CD4-positive, alpha-beta T cell treated with Interleukin-6 for 4 hours (primary cell): ENCODE data around the gene OR13J1.
A peak's percentile ranks its signal among the peaks of the same experiment; 100 is the strongest.
"Not testable (repeated sequence)": the region's sequence is repeated elsewhere in the genome, so short reads cannot be mapped to it uniquely, and the experiment has no call there.

Source experiments
- DNase-seq: peaks from one replicate; pipeline ENCODE4 v3.0.0-alpha.2; 2020; ENCODE audit warnings: mixed read lengths

The OR13J1 gene

DNA sequence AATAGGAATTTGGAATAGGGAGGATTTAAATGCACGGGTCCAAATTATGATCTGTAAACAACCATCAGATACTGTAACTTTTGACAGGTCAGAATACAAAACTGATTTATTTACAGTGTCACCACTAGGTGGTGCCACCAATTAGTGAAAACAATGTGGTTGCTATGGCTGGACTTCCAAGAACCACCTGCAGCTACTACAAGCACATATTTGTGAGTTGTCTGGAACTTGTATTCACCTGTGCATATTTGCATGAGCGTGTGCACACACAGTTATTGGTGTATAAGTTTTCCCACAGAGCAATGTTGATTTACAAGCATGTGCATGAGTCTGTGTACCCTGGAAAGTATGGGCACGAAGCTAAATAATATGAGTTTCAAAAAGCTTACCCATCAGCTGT, 32.8 kb upstream of the OR13J1 start:
- peak; percentile 57 for DNase-seq

DNA sequence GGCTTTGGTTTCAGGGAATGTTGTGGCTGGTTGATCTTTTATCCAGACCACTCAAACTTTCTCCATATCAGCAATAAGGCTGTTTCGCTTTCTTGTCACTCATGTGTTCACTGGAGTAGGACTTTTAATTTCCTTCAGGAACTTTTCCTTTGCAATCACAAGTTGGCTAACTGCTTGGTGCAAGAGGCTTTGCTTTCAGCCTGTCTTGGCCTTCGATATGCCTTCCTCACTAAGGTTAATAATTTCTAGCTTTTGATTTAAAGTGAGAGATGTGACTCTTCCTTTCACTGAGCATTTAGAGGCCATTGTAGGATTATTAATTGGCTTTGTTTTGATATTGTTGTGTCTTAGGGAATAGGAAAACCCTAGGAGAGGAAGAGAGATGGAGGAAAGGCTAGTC, 28.8 kb upstream of the OR13J1 start:
- DNase-seq = no peak

DNA sequence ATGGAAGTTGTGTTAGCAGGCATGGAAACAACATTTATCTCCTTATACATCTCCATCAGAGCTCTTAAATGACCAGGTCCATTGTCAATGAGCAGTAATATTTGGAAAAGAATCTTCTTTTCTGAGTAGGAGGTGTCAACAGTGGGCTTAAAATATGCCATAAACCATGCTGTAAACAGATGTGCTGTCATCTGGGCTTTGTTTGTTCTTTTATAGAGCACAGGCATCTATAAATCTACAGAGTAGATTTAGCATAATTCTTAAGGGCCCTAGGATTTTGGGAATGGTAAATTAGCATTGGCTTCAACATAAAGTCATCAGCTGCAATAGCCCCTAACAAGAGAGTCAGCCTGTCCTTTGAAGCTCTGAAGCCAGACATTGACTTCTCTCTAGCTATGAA, 28.1 kb upstream of the OR13J1 start:
- DNase-seq = no peak

DNA sequence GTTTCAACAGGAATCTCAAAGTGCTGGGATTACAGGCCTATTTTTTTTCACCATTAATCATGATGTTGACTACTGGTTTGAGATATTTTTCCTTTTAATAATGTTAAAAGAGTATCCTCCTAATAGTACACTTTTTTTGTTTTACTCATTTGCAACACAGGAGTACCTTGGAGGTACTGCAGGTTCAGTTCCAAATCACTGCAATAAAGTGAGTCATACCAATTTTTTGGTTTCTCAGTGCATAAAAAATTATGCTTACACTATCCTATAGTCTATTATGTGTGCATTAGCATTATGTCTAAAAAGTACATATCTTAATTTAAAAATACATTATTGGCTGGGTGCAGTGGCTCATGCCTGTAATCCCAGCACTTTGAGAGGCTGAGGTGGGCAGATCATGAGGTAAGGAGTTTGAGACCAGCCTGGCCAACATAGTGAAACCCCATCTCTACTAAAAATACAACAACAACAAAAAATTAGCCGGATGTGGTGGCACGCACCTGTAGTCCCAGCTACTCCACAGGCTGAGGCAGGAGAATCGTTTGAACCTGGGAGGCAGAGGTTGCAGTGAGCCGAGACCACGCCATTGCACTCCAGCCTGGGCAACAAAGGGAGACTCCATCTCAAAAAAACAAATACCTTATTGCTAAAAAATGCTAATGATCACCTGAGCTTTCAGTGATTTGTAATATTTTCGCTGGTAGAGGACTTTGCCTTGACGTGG, 27.3 kb upstream of the OR13J1 start:
- DNase-seq = not testable (repeated sequence)

DNA sequence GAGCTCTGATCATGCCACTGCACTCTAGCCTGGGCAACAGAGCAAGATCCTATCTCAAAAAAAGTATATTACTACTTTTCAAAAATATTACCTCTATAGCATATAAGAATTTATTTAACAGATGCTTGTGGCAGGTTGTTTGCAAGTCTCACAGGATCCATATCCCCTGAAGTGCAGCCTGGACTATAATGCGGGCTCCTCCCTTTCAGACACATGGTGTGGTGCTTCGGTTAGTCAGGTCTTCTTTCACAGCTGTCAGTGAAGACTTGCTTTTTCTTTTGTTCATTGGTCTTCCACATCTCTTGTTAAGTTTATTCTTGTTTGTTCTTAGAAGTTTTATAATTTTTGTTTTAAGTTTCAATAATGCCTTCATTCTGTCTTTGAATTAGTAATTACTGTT, 26.4 kb upstream of the OR13J1 start:
- no peak for DNase-seq

DNA sequence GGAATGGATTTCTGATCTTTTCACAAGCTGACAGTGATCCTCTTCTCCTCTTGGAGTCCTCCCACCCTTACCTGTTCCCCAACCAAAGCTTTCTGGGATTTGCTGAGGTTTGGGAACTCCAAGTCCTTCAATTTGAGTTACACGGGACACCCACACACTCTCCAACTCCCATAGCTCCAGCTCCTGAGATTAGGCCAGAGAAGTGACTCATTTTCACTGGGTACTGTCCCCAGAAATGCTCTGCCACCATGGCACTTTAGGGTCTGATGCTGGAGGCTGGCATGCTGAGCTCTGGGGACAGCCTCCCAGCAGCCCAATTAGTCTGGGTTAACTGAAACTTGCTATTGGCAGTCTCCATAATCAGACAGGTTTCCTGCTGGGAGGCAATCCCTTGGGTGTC, 21.9 kb upstream of the OR13J1 start:
- no peak for DNase-seq

DNA sequence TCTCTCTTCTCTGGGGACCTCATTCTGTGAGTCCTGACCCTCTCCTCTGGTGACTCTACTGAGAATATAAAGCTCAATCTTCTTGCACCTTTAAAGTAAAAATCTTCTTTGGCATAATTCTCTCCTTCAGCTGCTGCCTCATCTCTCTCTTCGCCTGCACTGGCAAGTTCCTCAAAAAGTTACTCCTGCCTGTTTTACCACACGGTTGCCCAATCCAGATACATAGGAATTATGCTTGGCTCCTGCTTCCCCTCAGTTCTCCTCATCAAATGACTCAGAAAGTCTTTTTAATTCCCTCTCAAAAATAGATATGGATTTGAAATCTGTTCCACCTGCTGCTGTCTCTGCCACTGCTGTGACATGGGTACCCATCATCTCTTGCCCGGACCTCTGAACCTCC, 21.4 kb upstream of the OR13J1 start:
- no peak for DNase-seq

DNA sequence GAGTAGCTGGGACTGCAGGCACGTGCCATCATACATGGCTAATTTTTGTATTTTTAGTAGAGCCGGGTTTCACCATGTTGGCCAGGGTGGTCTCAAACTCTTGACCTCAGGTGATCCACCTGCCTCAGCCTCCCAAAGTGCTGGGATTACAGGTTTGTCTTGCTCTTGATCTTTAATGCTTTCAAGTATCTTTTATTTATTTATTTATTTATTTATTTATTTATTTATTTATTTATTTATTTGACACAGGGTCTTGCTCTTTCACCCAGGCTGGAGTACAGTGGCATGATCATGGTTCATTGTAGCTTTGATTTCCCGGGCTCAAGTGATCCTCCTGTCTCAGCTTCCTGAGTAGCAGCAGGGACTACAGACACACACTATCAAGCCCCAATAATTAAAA, 14.7 kb upstream of the OR13J1 start:
- DNase-seq = not testable (repeated sequence)

DNA sequence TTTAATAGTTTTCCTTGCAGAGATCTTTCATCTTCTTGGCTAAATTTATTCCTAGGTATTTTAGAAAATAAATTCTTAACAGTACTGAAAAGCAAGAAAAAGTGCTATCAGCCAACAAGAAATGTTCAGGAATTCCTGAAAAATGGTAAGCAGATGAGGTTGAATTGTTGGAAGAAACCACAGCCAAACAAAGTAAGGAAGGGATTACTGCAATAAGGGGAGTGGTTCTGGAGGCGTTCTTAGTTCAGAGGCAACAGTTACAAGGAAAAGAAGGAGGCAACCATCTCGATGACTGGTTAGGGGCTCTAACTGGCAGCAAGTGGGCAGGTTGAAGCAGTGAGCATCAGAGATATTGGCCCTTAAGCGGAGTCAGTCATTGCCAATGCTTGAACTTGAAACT, 12.8 kb upstream of the OR13J1 start:
- DNase-seq = no peak

DNA sequence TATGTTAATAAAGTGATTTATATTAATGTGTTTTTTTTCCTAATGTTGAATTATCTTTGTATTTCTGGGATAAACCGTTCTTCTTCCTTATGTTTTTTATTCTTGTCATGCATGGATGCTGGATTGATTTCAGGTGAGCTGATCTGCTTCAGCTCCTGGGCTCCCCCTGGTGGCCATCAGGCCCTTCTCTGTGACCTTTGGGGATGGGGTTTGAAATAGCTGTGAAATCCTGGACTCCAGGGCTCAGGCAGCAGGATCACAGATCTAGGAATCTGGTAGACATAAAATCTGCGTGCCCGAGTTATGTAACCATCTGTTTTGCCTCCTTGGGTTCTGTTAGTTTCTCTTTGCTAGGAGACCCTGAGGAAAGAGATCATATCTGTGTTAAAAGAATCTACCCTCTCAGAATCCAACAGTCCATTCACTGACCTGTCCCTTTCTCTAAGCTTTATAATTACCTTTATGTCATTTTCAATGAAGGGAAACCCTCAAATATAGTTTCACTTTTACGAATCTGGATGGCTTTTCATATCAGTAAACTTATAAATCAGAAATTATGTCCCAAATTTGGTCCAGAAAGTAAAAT, 12.2 kb upstream of the OR13J1 start:
- peak; percentile 89 for DNase-seq

DNA sequence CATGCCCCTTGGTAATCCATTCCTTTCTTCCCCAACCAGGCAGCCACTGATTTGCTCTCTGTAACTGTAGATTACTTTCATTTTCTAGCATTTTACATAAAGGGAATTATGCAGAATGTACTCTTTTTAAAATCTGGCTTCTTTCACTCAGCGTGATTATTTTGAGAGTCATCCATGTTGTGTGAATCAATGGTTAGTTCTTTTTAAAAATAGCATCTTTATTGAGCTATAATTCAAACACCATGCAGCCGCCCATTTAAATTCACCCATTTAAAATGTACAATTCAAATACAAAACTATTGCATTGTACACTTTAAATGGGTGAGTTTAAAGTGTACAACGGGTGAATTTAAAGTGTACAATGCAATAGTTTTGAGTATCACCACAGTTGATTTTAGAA, 2.3 kb upstream of the OR13J1 start:
- no peak for DNase-seq

DNA sequence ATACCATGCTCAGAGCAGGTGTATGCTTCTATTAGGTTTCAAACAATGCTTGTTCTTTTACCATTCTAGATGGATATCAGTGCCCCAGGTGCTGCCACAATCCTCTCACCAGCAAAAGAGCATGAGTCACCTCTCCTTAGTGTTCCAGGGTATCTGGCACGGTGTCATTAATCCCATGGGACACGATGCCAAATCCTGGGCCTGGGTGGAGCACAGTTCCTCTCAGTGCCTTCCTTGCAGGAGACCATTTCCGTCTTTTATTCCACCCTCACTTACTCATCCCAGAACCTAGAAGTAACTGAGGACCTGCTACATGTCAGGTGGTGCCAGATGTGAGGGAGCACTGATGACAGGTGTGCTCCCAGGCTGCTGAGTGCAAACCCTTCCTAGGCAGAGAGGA, 1.3 kb upstream of the OR13J1 start:
- no peak for DNase-seq

DNA sequence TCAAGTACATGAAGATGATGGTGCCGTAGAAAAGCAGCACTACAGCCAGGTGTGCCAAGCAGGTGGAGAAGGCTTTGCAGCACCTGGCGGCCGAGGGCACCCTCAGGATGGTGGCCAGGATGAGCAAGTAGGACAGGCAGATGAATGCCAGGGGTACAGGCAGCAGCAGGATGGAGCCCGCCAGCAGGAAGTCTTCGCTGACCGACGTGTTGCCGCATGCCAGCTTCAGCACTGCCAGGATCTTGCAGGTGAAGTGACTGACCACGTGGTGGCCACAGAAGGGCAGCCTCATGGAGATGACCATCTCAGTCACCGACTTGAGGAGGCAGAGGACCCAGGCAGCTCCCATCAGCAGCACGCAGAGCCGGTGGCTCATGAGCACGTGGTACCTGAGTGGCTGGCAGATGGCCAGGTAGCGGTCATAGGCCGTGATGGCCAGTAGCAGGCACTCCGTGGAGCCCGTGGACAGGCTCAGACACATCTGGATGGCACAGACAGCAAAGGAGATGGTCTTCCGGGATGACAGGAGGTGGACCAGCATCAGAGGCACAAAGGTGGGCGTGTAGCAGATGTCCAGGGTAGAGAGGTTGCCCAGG, 482 bp downstream of the OR13J1 start:
- DNase-seq = no peak

DNA sequence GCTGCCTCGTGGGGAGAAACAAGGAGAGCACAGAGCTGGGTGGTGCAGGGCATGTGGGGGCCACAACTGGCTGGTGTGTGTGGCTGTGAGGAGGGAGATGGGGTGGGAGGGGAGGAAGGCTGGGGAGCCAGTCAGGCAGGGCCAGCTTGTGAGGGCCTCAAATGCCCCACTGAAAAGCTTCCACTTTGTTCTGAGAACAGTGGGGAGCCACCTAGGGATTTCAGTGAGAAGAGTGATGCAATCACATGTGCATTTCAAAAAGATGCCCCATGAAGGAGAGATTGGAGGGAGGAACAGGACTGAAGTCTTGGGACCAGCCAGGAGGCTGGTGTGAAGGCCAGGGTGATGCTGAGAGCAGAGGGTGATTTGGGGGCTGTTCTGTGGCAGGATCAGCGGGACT, 1.3 kb downstream of the OR13J1 start:
- DNase-seq = no peak

DNA sequence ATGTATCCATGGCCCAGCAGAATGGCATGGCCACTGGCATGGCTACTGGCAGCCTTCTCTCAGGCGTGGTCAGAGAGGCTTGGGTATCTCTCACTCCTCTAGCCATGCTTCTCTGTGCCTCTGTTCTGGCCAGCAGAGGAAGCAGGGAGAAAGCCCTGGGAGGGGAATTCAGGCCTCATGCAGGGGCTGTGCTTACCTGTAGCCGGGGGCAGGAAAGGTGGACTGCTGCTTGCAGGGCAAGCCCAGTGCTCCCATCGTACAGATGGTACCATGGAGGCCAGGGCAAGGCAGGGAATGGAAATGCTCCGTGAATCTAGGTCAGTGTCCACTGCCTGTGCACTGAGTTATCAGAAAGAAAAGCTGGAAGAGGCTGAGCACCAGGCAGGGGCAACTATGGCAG, 2.7 kb downstream of the OR13J1 start:
- DNase-seq = no peak

DNA sequence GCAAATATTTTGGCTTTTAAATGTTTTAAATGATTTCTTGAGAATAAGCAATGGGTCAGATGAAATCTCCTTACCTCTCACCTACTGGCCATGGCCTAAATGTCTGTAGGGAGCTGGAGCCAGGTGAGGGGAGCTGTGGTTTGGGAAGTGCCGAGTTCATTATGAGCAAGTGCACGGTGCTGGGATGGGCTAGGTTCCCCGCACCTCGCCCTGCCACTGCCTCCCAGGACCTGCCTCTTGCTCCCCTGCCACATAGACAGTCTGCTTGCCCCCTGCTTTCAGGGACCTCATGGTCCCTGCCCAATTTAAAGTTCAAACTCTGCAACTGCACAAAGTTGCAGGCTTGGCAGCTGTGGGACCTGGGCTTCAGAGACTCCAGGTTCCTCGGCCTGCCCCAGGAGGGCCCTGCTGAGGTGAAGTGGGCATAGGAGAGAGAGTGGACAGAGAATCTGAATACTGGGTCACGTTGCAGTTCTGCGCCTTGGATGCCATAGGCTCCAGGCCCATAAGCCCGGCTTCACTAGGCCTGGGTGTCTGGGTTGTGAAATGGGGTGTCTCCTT, 5.4 kb downstream of the OR13J1 start:
- DNase-seq = no peak

DNA sequence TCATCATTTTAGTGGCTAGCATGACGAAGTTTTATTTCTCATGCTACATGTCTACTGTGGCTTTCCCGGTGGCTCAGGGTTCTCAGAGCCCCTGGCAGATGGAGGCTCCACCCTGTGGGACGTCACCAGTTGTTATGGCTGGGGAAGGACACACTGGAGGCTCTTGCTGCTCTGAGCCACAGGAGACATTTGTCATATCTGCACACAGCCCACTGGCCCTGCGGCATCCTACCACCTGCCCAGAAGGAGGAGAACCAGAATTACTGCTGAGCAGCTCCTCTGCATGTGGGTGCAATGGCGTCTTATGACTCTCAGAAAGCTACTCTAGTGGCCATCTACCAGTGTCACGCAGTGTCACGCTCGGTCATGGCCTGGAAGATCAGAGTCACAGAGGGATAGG, 6.6 kb downstream of the OR13J1 start:
- DNase-seq = no peak

DNA sequence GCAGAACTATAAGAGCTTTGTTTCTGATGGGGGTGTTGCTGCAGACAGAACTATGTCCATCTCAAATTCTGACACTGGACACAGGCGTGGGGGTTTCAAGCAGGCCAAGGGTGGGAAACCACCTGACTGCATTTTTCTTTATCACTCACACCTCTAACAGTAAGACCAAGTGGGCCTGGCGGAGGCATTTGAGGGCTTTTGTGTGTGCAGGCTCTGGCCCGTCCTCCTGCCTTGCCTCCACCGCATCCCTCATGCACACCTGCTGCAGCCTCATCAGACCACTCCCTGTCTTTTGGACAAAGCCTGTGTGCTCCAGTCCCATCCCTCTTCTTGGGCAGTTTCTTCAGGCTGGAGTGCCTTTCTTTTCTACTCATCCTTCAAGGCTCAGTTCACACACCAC, 7.9 kb downstream of the OR13J1 start:
- DNase-seq = no peak

DNA sequence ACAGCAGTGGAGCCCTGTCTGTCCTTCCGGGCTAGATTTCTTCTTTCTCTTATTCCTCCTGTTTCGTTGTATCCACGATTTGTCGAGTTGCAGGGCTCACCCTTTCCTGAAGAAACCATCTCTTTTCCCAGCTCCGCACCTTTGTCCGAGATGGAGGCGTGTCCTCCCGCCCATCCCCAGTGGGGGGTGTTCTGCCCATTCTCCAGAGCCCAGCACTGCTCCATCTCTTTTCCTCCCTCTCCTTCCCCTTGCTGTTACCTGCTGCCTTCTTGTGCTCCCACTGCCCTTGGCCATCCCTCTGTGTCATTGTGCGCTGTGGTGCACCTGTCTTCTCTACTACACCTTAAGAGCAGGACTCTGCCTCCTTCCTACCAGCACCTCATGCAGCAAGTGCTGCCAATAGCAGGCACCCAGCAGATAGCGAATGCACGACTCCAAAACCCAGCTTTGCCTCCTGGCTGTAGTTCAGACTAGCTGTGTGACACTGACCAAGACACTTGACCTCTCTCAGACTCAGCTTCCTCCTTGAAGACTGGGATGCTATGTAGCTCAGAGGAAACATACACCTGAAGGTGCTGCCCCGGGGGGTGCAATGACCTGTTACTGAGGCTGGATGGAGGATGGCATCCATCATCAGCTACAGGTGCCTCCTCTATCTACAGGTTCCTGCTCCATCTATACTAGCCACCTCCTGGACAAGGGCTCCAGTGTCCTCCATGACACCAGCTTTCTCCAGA, 8.9 kb downstream of the OR13J1 start:
- DNase-seq = no peak

DNA sequence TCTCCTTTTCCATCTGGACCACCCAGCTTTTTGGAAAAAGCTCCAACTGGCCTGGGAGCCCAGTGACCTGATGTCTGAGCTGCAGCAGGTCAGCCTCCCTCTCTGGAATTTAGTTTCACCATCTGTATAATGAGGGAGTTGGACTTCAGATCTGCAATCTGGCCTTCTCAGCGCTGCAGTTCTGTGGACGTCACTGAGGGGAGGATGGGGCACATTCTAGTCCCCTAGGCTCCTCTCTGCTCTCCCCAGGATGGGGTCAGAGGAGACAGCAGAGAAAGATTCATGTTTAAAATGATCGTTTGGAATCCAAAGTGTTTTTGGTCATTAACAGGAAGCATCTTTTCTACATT, 10.2 kb downstream of the OR13J1 start:
- DNase-seq = no peak

DNA sequence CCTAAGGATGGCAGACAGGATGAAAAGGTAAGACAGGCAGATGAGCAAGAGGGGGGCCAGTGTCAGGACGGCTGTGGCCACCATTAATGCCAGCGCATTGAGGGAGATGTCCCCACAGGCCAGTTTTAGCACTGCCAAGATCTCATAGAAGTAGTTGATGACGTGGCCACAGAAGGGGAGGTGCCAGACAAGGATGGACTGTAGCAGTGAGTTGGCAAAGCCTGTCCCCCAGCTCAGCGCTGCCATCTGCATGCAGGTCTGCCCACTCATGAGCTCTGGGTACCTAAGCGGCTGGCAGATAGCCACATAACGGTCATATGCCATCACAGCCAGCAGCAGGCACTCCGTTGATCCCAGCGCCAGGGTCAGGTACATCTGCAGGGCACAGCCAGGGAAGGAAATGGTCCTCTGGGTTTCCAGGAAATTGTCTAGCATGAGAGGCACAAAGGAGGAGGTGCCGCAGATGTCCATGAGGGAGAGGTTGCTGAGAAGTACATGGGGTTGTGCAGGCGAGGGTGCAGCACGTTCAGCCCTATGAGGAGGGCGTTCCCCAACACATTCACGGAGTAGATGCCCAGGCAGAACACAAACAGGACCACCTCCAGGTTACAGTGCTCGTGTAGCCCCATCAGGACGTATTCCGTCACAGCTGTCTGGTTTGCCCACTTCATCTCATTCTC, 10.8 kb downstream of the OR13J1 start:
- peak; percentile 32 for DNase-seq

DNA sequence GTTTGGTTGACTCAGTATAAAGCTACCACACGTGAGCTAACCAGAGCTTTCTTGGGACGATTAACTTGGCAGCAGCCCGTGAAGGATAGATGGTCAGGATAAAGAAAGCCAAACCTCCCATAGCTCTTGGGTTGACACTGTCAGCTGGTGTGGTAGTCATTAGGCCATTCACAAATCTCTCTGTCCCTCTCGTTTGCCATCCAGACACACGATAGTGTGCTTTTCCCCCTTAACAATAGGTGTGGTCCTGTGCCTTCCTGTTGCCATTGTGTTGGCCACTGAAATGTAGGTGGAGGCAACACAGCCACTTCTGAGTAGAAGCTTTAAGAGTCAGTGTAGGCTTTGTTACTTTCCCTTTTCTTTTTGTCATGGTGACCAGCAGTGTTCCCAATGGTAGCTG, 11.7 kb downstream of the OR13J1 start:
- DNase-seq = no peak

DNA sequence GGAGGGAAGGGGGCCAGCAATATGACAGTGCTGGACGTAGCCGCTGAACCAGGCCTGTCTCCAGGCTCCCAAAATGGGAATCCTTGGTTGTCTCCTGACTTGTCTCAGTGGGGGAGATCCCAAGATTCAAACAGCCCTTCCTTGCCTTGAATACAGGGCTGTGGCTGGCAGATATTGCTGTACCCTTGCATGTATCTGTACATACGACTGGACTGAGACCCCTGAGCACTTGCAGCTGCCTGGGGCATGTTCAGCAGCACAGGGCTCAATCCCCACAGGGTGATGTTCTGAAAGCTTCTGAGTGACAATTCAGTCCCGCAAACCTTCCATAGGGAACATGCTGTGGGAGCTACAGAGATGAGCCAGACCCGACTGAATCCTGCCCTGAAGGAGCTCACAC, 13.3 kb downstream of the OR13J1 start:
- no peak for DNase-seq
